Measurements from ENCODE around the gene DOK4. TPM values are rescaled to one million over a fixed set of nuclear protein-coding genes. Genes with fewer than 3 reads are reported as not detected.

Gene DOK4
- total RNA-seq, 3 donors from 2014 or later (not counting 1 experiment from before 2014, with no cell fraction given) = 0.75 to 2.5 (median 1.5) TPM

DNA sequence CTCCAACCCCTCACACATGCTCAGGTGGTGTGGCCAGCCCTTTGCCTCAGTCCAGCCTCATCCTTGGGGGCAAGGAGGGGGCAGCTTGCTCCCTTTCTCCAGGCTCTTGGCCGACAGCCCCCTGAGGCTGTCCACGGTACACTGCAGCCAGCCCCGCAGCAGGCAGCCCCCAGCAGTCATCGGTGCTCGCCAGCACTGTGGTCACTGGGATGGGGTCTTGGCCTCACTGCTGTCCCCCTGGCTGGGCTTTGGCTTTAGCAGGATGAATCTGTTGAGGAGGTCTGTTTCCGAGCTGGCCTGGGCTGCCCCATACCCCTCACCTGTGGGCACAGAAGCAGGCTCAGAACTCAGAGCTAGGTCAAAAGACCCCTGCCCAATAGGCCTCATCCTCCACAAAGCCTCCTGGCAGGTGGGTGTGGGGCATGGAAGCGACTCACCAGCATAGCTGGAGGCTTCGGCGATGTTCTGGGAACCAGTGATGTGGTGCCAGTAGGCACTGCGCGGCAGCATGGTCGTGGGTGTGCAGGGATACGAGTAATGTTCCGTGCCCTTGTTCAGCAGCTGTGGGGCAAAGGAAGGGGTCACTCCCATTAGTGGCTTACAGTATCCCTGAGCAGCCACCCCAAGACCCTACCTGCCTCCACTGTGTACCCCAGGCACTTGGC is 13.0 kb downstream of the DOK4 start:
- H3K4me3 ChIP-seq (ENCODE audit: low read length) = no peak overlapping the region
- WGBS (ENCODE audit: insufficient coverage) = 96% methylated on average over 14 of the region's 14 CpGs
- H3K9me3 ChIP-seq (ENCODE audit: control insufficient read depth, insufficient read depth, low read length) = no peaks in the 10 kb centered on the region
- H3K27ac ChIP-seq (ENCODE audit: low read length) = no peak overlapping the region
- DNase-seq (no peak), ATAC-seq (no peak)
- Mint-ChIP-seq H3K9me3 (no peaks in the 10 kb centered on the region), H3K27me3 (ENCODE audit: low read depth in 2 of 2) (no peaks in the 10 kb centered on the region), H3K36me3 (peaks cover 3% of the 10 kb centered on the region), H3K4me3 (no peak overlapping the region), H3K27ac (no peak overlapping the region), H3K4me1 (peaks cover 7 to 16% of the 10 kb centered on the region in 2 donors)
- TF ChIP-seq, protein P1, sequence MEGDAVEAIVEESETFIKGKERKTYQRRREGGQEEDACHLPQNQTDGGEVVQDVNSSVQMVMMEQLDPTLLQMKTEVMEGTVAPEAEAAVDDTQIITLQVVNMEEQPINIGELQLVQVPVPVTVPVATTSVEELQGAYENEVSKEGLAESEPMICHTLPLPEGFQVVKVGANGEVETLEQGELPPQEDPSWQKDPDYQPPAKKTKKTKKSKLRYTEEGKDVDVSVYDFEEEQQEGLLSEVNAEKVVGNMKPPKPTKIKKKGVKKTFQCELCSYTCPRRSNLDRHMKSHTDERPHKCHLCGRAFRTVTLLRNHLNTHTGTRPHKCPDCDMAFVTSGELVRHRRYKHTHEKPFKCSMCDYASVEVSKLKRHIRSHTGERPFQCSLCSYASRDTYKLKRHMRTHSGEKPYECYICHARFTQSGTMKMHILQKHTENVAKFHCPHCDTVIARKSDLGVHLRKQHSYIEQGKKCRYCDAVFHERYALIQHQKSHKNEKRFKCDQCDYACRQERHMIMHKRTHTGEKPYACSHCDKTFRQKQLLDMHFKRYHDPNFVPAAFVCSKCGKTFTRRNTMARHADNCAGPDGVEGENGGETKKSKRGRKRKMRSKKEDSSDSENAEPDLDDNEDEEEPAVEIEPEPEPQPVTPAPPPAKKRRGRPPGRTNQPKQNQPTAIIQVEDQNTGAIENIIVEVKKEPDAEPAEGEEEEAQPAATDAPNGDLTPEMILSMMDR (IDR thresholded peaks at IDR 0.05) = no peak
- peaks cover 17% of the 10 kb centered on the region for H3K4me1 ChIP-seq (ENCODE audit: control insufficient read depth, insufficient read depth, low read length)
- intact Hi-C loops (cut with micrococcal nuclease) = no loop called here
- no peaks in the 10 kb centered on the region for H3K27me3 ChIP-seq (ENCODE audit: control insufficient read depth, insufficient read depth, low read length)
- peaks cover 34% of the 10 kb centered on the region for H3K36me3 ChIP-seq (ENCODE audit: control insufficient read depth, insufficient read depth, low read length)

DNA sequence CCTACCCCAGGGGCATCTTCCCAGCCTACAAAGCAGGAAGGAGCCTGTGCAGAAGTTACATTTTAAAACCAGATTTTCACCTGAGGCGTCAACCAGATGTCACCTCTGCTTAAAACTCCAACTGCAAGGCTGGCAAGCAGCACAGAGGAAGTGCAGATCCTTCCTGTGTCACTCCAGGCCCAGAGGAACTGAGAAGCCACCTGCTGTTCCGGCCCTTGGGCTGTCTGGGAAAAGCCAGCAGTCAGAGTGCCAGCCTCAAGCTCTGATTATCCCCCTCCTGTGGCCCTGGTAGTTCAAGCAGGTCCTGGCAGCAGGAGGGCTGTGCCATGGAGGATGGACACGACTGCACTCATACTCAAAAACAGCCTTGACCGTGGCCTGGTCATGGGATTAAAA is 13.6 kb downstream of the DOK4 start:
- 49% methylated on average over 3 of the region's 4 CpGs for WGBS (ENCODE audit: insufficient coverage)

DNA sequence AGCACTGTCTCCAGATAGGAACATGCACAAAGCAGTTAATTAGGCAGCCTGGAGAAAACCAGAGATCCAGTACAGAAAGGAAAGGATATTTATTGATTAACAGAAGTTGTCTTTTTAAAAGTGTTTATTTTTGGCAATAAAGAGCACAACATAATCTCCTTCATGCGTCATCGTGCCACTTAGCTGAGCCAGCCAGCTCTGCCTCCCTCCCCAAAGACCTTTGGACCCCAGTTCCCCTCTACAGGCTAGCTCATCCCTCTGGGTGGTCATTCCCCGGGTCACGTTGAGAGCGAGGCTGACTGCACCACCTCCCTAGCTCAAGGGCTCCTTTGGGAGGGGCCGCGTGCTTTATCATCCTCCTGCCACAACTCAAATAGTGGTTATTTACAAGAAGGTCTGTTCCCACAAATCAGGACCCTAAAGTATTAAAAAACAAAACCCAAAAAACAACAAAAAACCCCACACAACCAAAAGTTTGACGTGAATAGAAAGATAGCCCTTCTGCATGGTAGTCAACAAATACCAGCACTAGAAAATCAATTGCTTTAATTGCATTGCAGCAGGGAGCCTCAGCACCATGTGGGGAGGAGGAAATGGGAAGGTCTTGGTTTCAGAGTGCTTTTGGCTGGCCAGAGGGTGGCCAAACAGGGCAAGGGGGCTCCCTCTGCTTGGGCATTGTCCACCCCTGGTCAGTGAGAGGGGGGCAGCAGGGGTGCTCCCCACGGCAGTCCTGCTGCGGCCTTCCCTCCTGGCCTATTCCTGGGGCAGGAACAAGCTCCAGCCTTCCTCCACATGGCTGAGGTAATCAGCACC is 14.2 kb downstream of the DOK4 start:
- H3K4me3 Mint-ChIP-seq = no peak overlapping the region
- WGBS (ENCODE audit: insufficient coverage) = 92% methylated on average over 10 of the region's 10 CpGs
- ATAC-seq = no peak

More for the DNA sequence above, 13.6 kb downstream of the DOK4 start:
- H3K36me3 ChIP-seq (ENCODE audit: control insufficient read depth, insufficient read depth, low read length) = peaks cover 39% of the 10 kb centered on the region
- ATAC-seq (no peak), DNase-seq (no peak)
- no peaks in the 10 kb centered on the region for H3K9me3 Mint-ChIP-seq
- no peaks in the 10 kb centered on the region for H3K9me3 ChIP-seq (ENCODE audit: control insufficient read depth, insufficient read depth, low read length)
- H3K4me1 Mint-ChIP-seq = peaks cover 7 to 16% of the 10 kb centered on the region in 2 donors
- intact Hi-C loops (cut with micrococcal nuclease) = no loop called here
- H3K27ac Mint-ChIP-seq = no peak overlapping the region
- TF ChIP-seq, protein P1 (IDR thresholded peaks at IDR 0.05) = no peak
- H3K4me3 ChIP-seq (ENCODE audit: low read length) = no peak overlapping the region
- no peak overlapping the region for H3K4me3 Mint-ChIP-seq
- H3K36me3 Mint-ChIP-seq = peaks cover 9% of the 10 kb centered on the region
- no peak overlapping the region for H3K27ac ChIP-seq (ENCODE audit: low read length)
- H3K27me3 Mint-ChIP-seq (ENCODE audit: low read depth in 2 of 2) = no peaks in the 10 kb centered on the region
- no peaks in the 10 kb centered on the region for H3K27me3 ChIP-seq (ENCODE audit: control insufficient read depth, insufficient read depth, low read length)
- H3K4me1 ChIP-seq (ENCODE audit: control insufficient read depth, insufficient read depth, low read length) = peaks cover 12% of the 10 kb centered on the region

More for the DNA sequence above, 14.2 kb downstream of the DOK4 start:
- H3K4me3 ChIP-seq (ENCODE audit: low read length) = no peak overlapping the region
- TF ChIP-seq, protein P1 (IDR thresholded peaks at IDR 0.05) = no peak
- intact Hi-C loops (cut with micrococcal nuclease) = no loop called here
- H3K4me1 ChIP-seq (ENCODE audit: control insufficient read depth, insufficient read depth, low read length) = peaks cover 12% of the 10 kb centered on the region
- no peaks in the 10 kb centered on the region for H3K9me3 ChIP-seq (ENCODE audit: control insufficient read depth, insufficient read depth, low read length)
- no peaks in the 10 kb centered on the region for H3K27me3 Mint-ChIP-seq (ENCODE audit: low read depth in 2 of 2)
- peaks cover 13% of the 10 kb centered on the region for H3K36me3 Mint-ChIP-seq
- H3K4me1 Mint-ChIP-seq = peaks cover 7 to 16% of the 10 kb centered on the region in 2 donors
- no peaks in the 10 kb centered on the region for H3K27me3 ChIP-seq (ENCODE audit: control insufficient read depth, insufficient read depth, low read length)
- peak overlapping the region in 1 of 2 donors; percentile 70 for H3K27ac Mint-ChIP-seq
- no peak for DNase-seq
- no peaks in the 10 kb centered on the region for H3K9me3 Mint-ChIP-seq
- no peak overlapping the region for H3K27ac ChIP-seq (ENCODE audit: low read length)
- H3K36me3 ChIP-seq (ENCODE audit: control insufficient read depth, insufficient read depth, low read length) = peaks cover 42% of the 10 kb centered on the region

All from natural killer cell (primary cell).